ENCODE measurements around the gene PANX1.

- no peak for TF ChIP-seq CTCF (IDR thresholded peaks at IDR 0.05)
- TF ChIP-seq POLR2AphosphoS5 (IDR thresholded peaks at IDR 0.05; ENCODE audit: low read depth, low read length), result no peak
- no peak for TF ChIP-seq REST (IDR thresholded peaks at IDR 0.05; ENCODE audit: insufficient read depth in 1 of 2, low read depth in 2 of 2, low read length in 1 of 2)
- TF ChIP-seq SIN3A (IDR thresholded peaks at IDR 0.05; ENCODE audit: borderline replicate concordance, insufficient read depth, low read depth, low read length), result no peak
- no peak for TF ChIP-seq TCF7L2 (IDR thresholded peaks at IDR 0.05; ENCODE audit: low read depth, low read length)
Observed at GRCh38 chr11:94199136-94200130, 70.8 kb downstream of the PANX1 start.
